ENCODE results near the gene TMED3. TPM values are rescaled to one million over a fixed set of nuclear protein-coding genes. Genes with fewer than 3 reads are reported as not detected.

Gene TMED3
- total RNA-seq, 3 donors from 2014 or later (not counting 1 experiment from before 2014, with no cell fraction given): 21.7 to 26.3 (median 25.0) TPM

- no peaks in the 10 kb centered on the region for H3K36me3 Mint-ChIP-seq
- H3K4me1 Mint-ChIP-seq: no peaks in the 10 kb centered on the region
- peaks cover 20 to 50% of the 10 kb centered on the region in 2 donors for H3K27me3 Mint-ChIP-seq (ENCODE audit: low read depth in 2 of 2)
- no peak overlapping the region for H3K4me3 ChIP-seq (ENCODE audit: low read length)
- TF ChIP-seq, protein P1, sequence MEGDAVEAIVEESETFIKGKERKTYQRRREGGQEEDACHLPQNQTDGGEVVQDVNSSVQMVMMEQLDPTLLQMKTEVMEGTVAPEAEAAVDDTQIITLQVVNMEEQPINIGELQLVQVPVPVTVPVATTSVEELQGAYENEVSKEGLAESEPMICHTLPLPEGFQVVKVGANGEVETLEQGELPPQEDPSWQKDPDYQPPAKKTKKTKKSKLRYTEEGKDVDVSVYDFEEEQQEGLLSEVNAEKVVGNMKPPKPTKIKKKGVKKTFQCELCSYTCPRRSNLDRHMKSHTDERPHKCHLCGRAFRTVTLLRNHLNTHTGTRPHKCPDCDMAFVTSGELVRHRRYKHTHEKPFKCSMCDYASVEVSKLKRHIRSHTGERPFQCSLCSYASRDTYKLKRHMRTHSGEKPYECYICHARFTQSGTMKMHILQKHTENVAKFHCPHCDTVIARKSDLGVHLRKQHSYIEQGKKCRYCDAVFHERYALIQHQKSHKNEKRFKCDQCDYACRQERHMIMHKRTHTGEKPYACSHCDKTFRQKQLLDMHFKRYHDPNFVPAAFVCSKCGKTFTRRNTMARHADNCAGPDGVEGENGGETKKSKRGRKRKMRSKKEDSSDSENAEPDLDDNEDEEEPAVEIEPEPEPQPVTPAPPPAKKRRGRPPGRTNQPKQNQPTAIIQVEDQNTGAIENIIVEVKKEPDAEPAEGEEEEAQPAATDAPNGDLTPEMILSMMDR (IDR thresholded peaks at IDR 0.05): no peak
- peaks cover 3% of the 10 kb centered on the region for H3K27me3 ChIP-seq (ENCODE audit: control insufficient read depth, insufficient read depth, low read length)
- no peaks in the 10 kb centered on the region for H3K9me3 Mint-ChIP-seq
- H3K27ac Mint-ChIP-seq: no peak overlapping the region
- ATAC-seq (no peak), DNase-seq (no peak)
- WGBS (ENCODE audit: insufficient coverage): 85% methylated on average over 3 of the region's 3 CpGs
- intact Hi-C loops (cut with micrococcal nuclease): no loop called here
- H3K27ac ChIP-seq (ENCODE audit: low read length): no peak overlapping the region
- no peaks in the 10 kb centered on the region for H3K36me3 ChIP-seq (ENCODE audit: control insufficient read depth, insufficient read depth, low read length)
- H3K4me3 Mint-ChIP-seq: no peak overlapping the region
- no peaks in the 10 kb centered on the region for H3K4me1 ChIP-seq (ENCODE audit: control insufficient read depth, insufficient read depth, low read length)
- H3K9me3 ChIP-seq (ENCODE audit: control insufficient read depth, insufficient read depth, low read length): no peaks in the 10 kb centered on the region
These were observed 44.8 kb upstream of the TMED3 start for GRCh38 chr15:79265987-79266579.

GRCh38 chr15:79282371-79283251 is 28.3 kb upstream of the TMED3 start, which contains the start of gene ANKRD34C:
TSS of gene ANKRD34C (plus strand) at chr15:79282722. CDS start at chr15:79293285, 10,563 bp downstream.
- no peaks in the 10 kb centered on the region for H3K4me1 ChIP-seq (ENCODE audit: control insufficient read depth, insufficient read depth, low read length)
- Mint-ChIP-seq H3K4me3 (no peak within 1 kb of the TSS), H3K9me3 (peaks cover 0 to 2% of the 10 kb centered on the region in 2 donors), H3K36me3 (no peaks in the 10 kb centered on the region), H3K27ac (no peak within 1 kb of the TSS), H3K27me3 (ENCODE audit: low read depth in 2 of 2) (peaks cover 44 to 78% of the 10 kb centered on the region in 2 donors), H3K4me1 (no peaks in the 10 kb centered on the region)
- H3K36me3 ChIP-seq (ENCODE audit: control insufficient read depth, insufficient read depth, low read length): no peaks in the 10 kb centered on the region
- intact Hi-C loops (cut with micrococcal nuclease): no loop called here
- TF ChIP-seq, protein P1 (IDR thresholded peaks at IDR 0.05): no peak
- 14% methylated on average over 56 of the region's 56 CpGs for WGBS (ENCODE audit: insufficient coverage)
- peaks cover 39% of the 10 kb centered on the region for H3K27me3 ChIP-seq (ENCODE audit: control insufficient read depth, insufficient read depth, low read length)
- ATAC-seq: no peak
- DNase-seq: no peak
- peaks cover 3% of the 10 kb centered on the region for H3K9me3 ChIP-seq (ENCODE audit: control insufficient read depth, insufficient read depth, low read length)
- no peak within 1 kb of the TSS for H3K27ac ChIP-seq (ENCODE audit: low read length)
- H3K4me3 ChIP-seq (ENCODE audit: low read length): no peak within 1 kb of the TSS

DNA sequence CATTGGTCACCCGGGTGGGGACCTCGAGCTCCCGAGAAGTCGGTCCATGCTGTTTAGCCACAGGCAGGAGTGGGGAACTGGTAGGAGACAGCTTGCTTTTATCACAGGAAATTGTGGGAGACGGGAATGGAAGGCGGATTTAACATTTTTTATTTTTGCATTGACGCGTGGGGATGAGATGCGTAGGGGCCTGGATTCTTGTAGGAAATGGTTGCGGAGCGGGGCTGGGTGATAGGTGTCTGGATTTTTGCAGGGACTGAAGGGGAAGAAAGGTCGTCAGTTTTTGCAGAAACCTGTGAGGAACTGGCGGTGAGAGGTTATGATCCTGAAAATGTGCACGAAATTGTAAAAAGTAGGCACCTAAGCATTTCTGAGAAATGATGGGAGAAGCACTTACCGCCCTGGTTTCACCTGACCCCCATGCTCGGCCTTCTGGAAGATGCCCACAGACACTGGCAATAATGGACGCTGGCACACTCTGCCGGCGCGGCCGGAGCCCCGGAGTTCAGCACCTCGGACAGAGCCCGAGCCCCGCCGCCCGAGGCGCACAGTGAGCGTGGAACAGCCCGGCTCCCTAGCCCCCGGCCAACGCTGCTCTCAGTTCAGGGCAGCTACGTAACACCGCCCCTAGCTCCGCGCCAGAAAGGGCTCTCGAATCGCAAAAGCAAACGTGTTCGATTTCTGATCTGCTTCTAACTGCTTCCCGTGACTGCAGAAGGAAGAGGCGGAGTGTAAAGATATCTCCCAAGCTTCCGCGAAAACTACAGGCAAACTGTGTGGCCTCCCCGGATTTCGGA is 27.5 kb upstream of the TMED3 start:
- intact Hi-C loops (cut with micrococcal nuclease): no loop called here
- peak; percentile 19 to 36 for DNase-seq
- WGBS (ENCODE audit: insufficient coverage): 16% methylated on average over 46 of the region's 46 CpGs
- Histone ChIP-seq H3K4me3 (ENCODE audit: low read length) (no peak overlapping the region), H3K9me3 (ENCODE audit: control insufficient read depth, insufficient read depth, low read length) (peaks cover 3% of the 10 kb centered on the region), H3K27ac (ENCODE audit: low read length) (no peak overlapping the region), H3K4me1 (ENCODE audit: control insufficient read depth, insufficient read depth, low read length) (no peaks in the 10 kb centered on the region), H3K27me3 (ENCODE audit: control insufficient read depth, insufficient read depth, low read length) (peaks cover 42% of the 10 kb centered on the region), H3K36me3 (ENCODE audit: control insufficient read depth, insufficient read depth, low read length) (no peaks in the 10 kb centered on the region)
- Mint-ChIP-seq H3K4me3 (no peak overlapping the region), H3K36me3 (no peaks in the 10 kb centered on the region), H3K27ac (no peak overlapping the region), H3K4me1 (no peaks in the 10 kb centered on the region), H3K27me3 (ENCODE audit: low read depth in 2 of 2) (peaks cover 41 to 78% of the 10 kb centered on the region in 2 donors), H3K9me3 (peaks cover 0 to 2% of the 10 kb centered on the region in 2 donors)
- TF ChIP-seq, protein P1 (IDR thresholded peaks at IDR 0.05): no peak
- ATAC-seq: peak in 1 of 3 donors; percentile 67
